Epithelial cell of prostate (primary cell): ENCODE measurements around the gene KCNJ10.

Experiments used
- DNase-seq: peaks from one replicate; pipeline ENCODE4 v3.0.0-alpha.2; 2011; ENCODE audit warnings: low read depth, low spot score
- H3K27ac ChIP-seq: fragments of 450-650 bp; 2 replicates; pipeline ENCODE4 v1.5.1; 2017; ENCODE audit warnings: mild to moderate bottlenecking

Gene KCNJ10

DNA sequence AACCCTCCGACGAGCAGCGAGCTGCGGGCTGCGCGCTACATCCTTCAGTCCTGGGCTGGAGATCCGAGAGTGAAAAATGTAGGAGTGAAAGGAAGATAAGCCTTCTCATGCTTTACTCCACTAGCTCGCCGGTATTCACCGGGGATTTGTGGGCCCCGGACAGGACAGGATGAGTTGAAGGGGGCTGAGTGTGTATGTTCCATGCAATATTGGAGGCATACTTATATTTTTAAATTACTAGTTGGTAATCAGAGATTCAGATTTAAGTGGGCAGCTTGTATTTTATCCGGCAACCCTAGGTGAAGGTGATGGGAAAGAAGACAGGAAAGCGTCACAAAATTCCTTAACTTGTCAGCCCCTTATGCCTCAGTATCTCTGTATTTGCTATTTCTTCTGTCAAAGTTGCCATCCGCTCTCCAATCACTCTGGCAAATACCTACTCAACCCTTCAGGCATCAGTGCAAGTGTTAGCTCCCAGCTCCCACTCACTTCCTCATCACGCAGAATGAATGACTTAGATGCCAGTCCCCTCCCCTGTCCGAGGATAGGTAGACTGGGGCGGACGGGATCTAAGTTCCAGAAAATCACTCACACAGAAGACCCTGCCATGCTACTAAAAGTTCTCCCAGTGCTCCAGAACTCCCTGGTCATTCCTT is 37.7 kb downstream of the KCNJ10 start:
- H3K27ac ChIP-seq: peak overlapping the region; percentile 45
- DNase-seq: no peak

DNA sequence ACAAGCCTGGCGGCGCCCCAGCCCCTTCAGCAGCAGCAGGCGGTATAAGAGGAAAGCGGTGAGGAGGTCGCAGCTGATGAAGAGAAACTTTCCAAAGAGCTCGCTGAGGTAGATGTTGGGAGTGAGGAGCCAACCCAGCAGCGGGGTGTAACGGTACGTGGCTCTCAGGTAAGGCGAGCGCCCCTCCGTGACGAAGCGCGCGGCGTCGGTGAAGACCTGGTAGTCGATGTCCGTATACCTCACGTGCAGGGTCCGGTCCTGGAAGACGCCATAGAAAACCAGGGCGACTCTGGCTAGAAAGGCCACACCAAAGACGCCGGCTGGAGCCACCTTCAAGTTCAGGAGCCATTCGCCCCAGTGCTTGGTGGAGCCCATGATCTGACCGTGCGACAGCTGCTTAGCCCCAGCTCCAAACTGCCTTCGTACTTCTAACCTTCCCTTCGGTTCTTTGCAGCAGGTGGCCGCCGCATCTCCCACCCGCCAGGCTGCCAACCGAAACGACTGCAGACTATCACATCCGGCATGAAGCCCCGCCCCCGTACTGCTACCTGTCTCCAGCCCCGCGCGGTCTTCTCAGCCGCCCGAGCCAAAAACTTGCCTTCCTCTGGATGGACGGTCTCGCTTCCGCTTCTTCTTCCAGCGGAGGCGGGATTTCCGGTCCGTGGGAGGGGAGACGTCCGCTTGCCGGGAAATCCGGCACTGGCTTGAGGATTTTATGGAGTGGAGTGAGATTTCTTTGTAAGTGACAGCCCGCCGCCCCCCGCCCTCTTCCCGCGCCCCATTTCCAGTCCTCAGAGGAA is 38.4 kb downstream of the KCNJ10 start, which contains the start of gene PIGM:
Gene PIGM, minus strand, starts transcription at position 626 of the 800 bp plus-strand sequence. Its CDS starts 251 bp downstream, at position 375.
- peak within 1 kb of the TSS; percentile 45 for H3K27ac ChIP-seq
- peak; percentile 73 for DNase-seq

DNA sequence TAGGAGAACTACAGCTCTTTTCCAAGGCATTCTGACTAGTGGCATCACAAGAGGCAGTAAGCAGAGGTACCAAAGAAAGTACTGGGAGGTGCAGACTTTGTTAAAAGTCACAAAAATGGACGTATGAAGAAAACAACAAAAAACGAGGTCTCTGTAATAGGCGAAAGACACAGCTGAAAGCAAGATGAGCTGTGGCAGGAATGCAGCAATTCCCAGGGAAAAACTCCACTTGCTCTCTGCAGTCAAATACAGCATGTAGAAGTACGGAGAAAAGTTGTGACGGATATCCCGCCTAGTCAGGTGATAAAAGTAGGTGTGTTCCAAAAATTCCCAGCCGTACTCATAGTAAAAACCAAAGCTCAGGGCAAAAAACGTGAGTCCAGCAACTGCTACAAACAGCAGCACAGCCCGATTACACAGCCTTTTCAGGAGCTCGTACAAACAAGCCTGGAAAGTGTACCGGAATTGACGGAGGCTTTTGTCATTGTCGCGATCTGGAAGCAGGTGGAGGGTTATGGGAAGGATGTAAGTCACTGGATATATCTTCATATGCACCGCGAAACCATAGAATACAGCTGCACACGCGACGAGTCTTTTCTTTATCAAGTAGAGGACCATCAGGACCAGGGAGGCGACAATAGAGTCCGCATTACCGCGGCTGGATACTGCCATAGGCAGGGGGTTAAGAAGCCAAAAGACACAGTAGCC is 39.1 kb downstream of the KCNJ10 start:
- no peak for DNase-seq
- H3K27ac ChIP-seq: peak overlapping the region; percentile 45

DNA sequence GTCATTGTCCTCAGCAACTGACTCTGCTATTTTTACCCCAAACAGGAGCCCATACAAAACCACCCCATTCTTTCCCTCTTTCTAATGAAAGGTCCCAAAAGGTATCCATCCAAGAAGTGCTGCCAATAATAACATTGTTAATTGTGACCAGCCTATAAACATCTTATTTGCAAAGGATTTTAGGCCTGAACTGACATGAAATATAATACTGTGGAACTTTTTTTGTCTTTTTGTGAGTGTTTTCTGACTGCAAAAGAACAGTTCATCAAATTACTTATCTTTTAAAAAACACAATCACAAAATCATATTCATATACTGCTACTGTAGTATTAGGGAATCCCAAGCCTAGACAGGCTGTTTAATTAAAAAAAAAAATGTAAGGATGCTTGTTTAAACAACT is 41.5 kb downstream of the KCNJ10 start:
- DNase-seq: no peak
- no peak overlapping the region for H3K27ac ChIP-seq

DNA sequence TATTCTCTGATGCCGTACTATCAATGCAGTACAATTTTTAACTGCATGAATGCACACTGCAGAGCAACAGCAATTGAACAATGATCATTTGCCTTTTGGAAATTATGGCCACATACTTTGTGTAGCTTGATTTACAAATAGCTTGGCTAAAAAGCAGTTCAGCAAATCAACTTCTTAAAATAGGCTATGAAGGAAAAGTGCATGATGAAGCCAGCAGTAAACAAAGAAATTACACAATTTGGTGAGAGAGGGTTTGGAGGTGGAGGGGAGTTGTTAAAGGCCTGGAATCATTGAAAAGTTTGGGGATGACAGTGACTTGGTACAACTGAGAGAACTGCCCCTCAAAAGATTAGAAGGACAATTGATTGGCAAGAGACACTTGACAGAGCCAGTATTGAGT is 44.6 kb downstream of the KCNJ10 start:
- no peak for DNase-seq
- no peak overlapping the region for H3K27ac ChIP-seq

DNA sequence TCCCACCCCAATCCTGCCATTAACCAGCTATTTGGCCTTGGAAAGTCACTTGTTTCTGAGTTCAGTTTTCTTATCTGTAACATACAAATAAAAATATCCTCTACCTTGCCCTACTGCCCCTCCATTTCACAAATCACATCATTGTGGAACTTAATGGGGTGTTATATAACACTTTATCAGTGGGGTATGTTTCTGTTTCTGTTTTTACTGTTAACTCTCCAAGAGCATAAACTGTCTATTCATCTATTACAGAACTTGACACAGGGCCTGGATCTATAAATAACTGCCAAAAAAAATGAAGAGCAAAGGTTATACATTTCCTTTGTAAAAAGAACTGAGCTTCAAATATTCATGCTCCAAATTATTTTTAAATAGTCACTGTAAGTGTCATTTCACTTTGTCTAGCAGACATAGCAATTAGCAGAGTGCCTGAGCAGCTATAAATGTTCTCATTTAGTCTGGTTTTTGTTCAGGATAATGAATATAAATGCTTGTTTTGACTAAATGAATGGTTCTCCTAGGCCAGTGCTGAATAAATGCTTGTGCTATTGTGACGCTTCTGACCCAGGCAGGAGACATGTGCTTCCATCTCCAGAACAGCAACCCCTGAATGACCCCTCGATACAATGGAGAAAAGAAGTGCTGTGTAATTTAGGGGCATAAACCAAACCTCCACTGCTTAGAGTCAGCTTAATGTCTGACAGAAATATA is 45.6 kb downstream of the KCNJ10 start:
- H3K27ac ChIP-seq: no peak overlapping the region
- no peak for DNase-seq

DNA sequence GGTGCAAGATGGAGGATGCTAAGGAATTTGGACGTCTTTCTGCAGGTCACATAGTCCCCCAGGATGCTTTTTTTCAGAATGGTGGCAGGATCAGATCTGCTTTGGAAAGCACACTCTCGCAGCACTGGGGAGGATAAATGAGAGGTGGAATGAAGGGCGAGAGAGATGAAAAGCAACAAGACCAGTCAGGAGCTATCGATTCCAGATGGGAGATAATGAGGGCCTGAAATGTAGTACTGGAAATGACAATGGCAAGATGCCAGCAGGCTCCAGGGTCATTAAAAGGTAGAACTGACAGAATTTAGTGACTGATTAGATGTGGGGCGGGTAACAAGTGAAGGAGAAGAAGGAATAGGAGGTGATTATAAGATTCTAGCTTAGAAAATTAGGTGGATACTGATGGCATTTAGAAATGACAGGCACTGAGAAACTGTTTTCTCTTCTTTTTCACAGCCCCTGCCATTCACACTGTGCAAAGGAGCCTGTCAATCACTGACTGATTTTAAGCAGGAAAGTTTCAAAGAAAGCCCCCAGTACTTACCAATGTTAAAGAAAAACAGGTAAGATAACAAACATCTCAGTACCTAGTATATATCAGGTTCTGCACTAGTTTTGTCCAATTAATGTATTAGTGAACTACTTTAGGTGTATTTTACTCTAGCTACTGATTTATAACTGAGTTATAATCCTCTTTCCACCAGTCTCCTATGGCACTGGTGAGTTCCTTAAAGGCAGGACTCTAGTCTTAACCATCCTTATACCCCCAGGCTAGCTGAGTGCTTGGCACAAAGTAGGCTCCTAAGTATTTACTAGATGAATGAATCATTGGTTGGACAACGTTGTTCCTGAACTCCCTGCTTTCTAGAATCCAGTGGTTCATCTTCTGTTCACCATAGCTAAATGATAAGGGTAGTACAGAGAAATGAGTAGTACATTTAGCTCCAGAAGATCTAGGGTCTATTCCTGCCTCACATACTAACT is 47.3 kb downstream of the KCNJ10 start:
- H3K27ac ChIP-seq: no peak overlapping the region
- peak; percentile 64 for DNase-seq

DNA sequence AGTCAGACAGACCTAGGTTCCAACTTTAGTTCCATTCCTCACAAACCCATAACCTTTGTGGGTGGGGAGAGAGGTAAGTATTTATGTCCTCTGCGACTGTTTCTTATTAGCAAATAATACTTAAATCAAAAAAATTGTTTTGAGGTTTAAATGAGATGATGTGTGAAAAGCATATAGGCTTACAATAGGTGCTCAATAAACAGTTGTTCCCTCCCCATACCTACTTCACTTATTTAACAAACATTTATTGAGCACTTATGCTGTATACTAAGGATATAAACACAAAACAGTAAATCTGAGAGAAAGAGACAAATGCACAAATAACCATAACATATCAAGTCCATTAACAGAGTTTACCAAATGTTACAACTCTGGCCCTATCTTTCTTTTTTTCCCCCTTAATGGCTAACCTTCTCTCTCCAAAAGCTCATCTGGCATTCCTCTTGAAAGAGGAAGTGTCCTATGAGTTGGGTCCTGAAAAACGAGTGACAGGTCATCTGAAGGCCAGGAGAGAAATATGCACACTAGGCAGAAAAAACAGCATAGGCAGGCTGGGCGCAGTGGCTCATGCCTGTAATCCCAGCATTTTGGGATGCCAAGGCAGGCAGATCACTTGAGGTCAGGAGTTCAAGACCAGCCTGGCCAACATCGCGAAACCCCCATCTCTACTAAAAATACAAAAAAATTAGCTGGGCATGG is 48.4 kb downstream of the KCNJ10 start:
- DNase-seq: no peak

DNA sequence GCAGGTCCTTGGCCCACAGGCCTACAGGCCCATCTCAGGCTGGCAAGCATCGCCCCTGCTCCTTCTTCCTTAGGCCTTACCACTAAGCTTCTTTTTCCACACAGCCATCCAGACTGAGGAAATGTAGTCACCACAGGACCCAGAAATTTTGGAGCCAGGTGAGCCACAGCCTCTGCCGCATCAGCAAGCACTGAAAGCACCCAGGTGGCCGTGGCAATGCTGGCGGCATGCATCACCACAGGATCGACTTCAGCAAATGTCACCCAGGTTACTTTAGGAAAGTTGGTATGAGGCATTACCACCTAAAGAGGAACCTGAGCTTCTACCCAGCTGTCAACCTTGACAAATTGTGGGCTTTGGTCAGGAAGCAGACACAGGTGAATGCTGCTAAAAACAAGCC is 49.8 kb downstream of the KCNJ10 start:
- DNase-seq: no peak
- H3K27ac ChIP-seq: no peak overlapping the region

More for the DNA sequence above, 48.4 kb downstream of the KCNJ10 start:
- H3K27ac ChIP-seq: no peak overlapping the region

DNA sequence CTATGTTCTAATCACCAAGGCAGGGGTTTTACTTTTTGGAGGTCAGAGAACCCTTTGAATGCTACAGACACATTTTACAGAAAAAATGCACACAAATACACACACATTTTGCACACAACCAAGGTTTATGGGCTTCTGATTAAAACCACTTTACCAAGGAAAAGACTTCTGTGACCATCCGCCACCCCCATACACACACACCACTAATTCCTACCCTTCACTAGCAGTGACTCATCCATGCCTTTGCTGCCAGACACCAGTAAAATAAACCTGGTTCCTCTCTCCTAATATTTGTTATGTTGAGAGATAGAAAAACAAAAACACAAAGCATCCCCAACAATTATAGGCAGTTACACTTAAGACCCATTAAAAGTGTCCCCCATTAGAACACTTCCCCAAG is 51.1 kb downstream of the KCNJ10 start:
- no peak overlapping the region for H3K27ac ChIP-seq
- no peak for DNase-seq

DNA sequence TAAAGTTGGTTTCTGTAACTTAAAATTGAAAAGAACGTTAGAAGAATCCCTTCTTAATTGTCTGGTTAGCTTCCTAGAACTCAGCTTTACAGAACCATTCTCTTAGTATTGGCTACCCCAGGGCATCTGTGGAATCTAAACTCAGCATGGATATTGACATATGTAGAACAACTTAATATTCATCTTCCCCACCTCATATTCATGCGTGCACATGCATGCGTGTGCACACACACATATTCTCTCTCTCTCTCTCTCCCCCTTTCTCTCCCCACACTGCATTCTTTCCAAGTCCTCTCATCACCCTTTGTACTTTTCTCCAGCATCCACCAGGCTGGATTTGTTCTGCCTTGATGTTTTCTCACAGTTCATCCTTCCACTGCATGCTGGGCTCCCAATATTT is 51.6 kb downstream of the KCNJ10 start:
- no peak for DNase-seq
- H3K27ac ChIP-seq: no peak overlapping the region

DNA sequence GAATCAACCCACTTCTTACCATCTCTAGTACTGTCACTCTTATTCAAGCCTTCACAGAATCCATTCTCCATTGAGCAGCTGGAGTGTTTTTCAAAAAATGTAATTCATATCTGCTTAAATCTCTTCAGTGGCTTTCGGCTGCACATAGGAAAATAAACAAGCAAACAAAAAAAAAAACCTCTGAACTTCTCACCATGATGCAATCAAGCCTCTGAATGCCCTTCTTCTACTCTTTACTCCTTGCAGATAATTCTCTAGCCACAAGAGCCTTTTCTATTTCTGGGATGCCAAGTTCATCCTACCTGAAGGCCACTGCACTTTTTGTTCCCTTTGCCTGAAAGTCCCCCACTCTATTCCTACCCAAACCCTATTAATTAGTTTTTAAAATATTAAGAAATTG is 52.4 kb downstream of the KCNJ10 start:
- H3K27ac ChIP-seq: no peak overlapping the region
- DNase-seq: no peak

DNA sequence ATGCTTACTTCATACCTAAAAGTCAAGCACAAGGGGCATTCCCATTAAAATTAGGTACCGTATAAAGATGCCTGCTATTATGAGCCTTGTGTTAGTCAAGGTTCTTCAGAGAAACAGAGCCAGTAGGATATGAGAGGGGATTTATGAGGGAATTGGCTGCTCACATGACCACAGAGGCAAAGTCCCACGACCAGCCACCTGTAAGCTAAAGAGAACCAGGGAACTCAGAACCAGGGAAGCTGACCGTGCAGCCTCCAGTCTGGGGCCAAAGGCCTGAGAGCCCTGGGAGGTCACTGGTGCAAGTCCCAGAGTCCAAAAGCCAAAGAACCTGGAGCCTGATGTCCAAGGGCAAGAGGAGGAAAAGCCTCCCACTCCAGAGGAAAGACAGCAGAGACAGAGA is 58.2 kb downstream of the KCNJ10 start:
- no peak for DNase-seq

DNA sequence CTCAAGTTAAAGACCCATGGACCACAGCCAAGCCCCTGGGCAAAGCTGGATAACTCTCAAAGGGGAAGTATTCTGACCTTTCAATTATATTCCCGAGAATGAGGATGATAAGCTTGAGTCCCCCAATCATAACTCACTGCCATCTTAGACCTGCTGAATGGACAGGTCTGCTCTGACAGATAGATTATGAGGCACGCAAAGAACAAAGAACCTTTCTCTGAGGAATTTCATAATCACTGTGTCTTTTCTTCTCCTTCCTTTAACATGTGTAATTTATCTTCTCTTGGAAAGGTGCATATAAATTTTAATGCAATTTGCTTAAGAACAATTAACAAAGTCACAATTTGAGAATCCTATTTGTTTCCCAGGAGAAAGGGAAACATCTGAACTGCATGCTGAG is 60.2 kb downstream of the KCNJ10 start:
- DNase-seq: no peak
- no peak overlapping the region for H3K27ac ChIP-seq

More for the DNA sequence above, 58.2 kb downstream of the KCNJ10 start:
- no peak overlapping the region for H3K27ac ChIP-seq

DNA sequence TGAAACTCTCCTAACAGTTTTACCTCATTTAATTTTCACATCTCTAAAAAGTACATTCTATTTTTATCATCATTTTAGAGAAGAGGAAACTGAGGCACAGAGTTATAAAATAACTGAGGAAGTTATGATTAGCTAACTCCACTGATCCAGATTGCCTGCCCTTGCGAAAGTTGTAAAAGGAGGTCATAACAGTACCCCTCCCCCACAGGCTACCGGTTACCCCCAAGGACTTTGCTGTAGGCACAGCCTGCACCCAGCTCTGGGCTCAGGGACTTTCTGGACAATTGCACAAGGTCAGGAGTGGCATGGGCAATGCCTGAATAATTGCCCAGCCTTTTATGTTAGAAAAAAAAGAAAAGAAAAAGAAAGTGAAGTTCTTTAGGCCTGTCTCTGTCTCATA is 60.9 kb downstream of the KCNJ10 start:
- DNase-seq: no peak
- H3K27ac ChIP-seq: no peak overlapping the region

DNA sequence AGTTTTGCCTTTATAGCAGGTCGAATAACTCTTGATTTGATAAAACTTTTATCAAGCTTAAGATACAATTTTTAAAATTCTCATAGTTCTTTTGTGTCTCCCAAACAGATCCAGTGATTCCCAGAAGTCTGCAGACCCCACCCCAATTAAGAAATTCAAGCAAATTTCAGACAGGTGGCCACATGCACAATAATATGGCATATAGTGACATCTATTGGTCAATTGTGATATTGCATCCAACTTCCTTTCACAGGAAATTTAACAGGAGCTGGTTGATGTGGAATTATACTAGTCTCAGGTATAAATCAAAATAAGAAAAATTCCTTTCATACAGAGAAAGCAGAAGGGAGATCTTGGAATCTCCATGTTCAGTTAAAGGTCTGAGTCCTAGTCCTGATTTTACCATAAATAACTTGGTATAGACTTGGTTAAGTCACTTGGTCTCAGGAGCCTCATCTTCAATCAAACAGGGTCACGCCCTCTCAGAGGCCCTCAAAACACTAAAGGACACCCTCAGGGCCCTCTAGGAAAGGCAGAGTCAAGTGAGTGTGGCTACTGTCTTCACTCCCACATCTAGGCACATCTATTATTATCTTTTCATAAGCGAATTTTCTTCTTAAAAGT is 62.3 kb downstream of the KCNJ10 start:
- DNase-seq: no peak
- no peak overlapping the region for H3K27ac ChIP-seq

DNA sequence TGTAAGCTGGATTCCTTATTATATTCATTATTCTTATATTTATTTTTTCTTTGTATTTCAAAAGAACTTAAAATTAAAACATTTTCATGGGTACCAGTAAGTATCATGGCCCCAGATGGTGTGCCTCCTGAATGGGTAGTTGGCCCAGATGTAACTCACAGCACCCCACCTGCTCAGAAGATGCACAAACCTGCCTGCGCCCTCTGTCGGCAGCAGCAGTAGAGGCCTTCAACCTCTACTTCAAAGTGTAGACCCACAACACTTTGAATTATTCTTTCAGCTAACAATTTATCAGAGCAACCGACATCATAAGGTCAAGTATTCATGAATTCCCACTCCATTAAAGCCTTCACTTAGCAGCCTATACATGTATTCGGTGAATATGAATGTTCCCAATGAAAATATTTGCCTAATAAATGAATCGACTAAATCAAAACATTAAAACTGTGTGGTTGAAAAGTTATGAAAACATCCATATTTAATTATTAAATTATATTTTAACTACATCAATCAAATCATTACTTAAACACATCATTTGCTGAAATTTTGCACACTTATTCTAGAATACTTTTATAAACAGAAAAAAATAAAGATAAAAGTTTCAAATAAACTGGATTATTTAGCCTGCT is 63.5 kb downstream of the KCNJ10 start:
- DNase-seq: no peak
- no peak overlapping the region for H3K27ac ChIP-seq

DNA sequence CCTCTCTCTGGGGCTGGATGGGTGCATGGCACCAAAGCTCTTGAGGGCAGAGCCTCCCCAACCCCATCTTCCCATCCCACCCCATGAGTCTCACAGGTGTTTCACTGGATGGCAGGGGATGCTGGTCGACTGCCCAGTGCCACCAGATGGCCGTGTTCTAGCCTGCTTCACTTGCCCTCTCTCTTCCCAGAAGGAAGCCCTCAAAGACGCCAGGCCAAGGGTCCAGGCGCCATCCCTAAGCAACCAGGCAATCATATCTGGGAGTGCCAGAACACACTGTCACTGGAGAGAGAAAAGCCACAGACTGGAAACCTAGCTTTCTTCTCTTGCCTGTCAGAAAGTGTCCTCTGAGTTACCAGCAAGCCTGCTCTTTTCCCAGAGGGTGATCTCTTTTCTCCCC is 64.9 kb downstream of the KCNJ10 start:
- H3K27ac ChIP-seq: no peak overlapping the region
- no peak for DNase-seq
